GM10248 (cell line): ENCODE measurements around the gene GID4.

ENCODE experiments used
- CTCF ChIA-PET: fragments of 300-600 bp; sonication (Branson Sonifier 250); formaldehyde crosslinking; extraction: SDS; loops from one replicate; lab custom pipeline; 2021; ENCODE audit warnings: antibody characterized with exemption; lab: Yijun Ruan, JAX
- POLR2A ChIA-PET: fragments of 350-650 bp; sonication (Branson Sonifier 250); formaldehyde crosslinking; extraction: SDS; loops from one replicate; lab custom pipeline; 2020; ENCODE audit warnings: antibody characterized with exemption; lab: Yijun Ruan, JAX
- DNase-seq: peaks from one replicate; pipeline ENCODE4 v3.0.0; 2012; ENCODE audit errors: extremely low spot score
- TF ChIP-seq, protein P1 (sequence below): IDR thresholded peaks from 2 replicates; pipeline ENCODE4 v1.5.1; 2012; ENCODE audit warnings: mild to moderate bottlenecking, low read depth; ENCODE audit errors: extremely low read depth, missing control alignments, control extremely low read depth

GID4 gene

DNA sequence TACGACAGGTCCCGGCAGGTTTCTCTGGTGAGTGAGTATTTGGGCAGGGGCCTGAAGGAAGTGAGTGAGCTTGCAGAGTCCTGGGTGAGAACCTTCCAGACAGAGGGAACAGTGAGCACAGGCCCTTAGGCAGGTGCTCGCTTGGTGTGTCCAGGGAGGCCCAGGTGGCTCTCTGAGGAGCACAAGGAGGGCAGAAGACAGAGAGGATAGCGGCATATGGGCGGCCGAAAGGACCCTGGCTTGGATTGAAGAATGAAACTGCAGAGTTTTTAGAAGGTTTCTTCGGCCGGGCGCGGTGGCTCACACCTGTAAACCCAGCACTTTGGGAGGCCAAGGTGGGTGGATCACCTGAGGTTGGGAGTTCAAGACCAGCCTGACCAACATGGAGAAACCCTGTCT is 55.2 kb downstream of the GID4 start:
- POLR2A ChIA-PET, result no interaction called here
- DNase-seq, result no peak
- TF ChIP-seq, protein P1, sequence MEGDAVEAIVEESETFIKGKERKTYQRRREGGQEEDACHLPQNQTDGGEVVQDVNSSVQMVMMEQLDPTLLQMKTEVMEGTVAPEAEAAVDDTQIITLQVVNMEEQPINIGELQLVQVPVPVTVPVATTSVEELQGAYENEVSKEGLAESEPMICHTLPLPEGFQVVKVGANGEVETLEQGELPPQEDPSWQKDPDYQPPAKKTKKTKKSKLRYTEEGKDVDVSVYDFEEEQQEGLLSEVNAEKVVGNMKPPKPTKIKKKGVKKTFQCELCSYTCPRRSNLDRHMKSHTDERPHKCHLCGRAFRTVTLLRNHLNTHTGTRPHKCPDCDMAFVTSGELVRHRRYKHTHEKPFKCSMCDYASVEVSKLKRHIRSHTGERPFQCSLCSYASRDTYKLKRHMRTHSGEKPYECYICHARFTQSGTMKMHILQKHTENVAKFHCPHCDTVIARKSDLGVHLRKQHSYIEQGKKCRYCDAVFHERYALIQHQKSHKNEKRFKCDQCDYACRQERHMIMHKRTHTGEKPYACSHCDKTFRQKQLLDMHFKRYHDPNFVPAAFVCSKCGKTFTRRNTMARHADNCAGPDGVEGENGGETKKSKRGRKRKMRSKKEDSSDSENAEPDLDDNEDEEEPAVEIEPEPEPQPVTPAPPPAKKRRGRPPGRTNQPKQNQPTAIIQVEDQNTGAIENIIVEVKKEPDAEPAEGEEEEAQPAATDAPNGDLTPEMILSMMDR, result no peak
- CTCF ChIA-PET, result no interaction called here

DNA sequence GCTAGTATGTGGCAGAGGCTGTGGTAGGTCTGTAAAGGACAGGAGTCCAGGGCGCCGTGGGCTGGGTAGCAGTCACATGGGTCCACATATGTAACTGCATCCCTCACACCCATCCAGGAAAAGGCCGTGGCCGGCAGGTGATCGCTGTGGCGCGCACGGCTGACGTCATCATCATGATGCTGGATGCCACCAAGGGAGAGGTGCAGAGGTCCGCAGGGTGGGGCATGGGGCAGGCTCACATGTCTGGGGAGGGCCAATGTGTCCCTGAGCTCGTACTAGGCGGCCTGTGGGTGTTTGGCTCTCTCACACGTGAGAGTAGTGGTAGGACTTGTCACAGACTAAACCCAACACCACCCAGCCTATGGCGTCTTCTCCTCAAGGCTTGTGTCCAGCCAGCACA is 60.3 kb downstream of the GID4 start:
- TF ChIP-seq, protein P1, result no peak
- CTCF ChIA-PET, result interaction anchor here (0.7 to 1.1 kb wide), 2 partner anchors 29 to 84 kb away, joined by 3 read pairs; partner anchors contain the start of gene ALKBH5
- POLR2A ChIA-PET, result no interaction called here

DNA sequence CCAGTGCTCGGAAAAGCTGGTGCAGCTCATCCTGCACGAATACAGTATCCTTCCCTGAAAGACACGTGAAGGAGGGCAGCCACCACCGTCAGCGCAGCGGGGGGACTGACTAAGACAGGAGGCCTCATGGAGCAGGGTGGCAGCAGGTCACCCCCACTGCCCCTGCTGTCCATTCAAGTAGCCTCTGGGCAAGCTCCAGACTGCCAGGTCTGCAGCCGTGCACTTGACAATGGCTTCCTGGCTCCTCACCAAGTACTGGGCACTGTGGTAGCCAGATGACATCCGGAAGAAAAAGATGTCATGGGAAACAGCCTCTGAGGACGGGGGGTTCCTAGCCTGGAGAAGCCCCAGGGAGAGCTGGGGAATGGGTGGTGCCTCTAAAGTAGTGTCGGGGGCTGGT is 61.4 kb downstream of the GID4 start:
- ChIA-PET POLR2A (no interaction called here), CTCF (interaction anchor here (1.1 kb wide), 1 partner anchor 83 kb away, joined by 3 read pairs; the partner anchor contains the start of gene ALKBH5)
- no peak for DNase-seq
- TF ChIP-seq, protein P1, result no peak

More for the DNA sequence above, 60.3 kb downstream of the GID4 start:
- no peak for DNase-seq

DNA sequence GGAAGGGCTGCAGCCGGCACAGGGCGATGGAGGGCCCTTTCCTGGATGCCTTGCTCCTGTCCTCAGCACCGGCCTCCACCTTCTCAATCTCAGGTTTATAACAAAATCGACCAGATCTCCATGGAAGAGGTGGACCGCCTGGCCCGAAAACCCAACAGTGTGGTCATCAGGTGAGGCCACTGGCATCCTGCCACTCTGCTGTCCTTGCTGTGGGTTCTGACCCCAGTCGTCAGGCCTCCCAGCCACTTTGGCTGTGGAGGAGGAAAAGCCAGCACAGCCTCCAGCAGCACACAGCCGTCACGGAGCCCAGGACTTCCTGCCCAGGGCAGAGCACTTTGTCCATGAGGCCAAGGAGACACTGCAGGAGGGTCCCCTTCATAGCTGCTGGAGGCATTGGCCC is 62.6 kb downstream of the GID4 start:
- POLR2A ChIA-PET, result no interaction called here

DNA sequence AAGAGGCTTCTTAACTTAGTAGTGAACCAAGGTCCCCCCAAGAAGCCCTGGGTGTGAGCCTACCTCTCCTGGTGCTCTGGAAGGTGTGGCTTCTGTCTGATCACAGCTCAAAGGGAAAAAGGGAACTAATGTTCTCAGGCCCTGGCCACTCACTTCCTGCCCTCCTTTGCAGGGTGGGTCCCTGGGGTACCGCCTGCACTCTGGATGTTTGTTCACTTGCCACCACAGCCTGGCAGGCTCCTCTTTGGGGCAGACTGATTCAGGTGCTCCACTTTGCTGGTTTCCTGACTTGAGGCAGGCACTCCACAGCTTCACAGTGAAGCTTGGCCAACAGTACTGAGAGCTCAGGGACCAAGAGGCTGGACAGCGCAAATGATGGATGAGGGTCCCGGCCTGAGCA is 63.4 kb downstream of the GID4 start:
- CTCF ChIA-PET, result no interaction called here
- DNase-seq, result no peak
- TF ChIP-seq, protein P1, result no peak
- POLR2A ChIA-PET, result interaction anchor here (0.6 to 1.3 kb wide), 2 partner anchors 176 to 182 kb away, joined by 3 to 6 read pairs; no protein-coding TSS in a partner anchor

More for the DNA sequence above, 62.6 kb downstream of the GID4 start:
- CTCF ChIA-PET, result interaction anchor here (1.1 kb wide), 1 partner anchor 8 kb away, joined by 3 read pairs; no protein-coding TSS in a partner anchor
- no peak for DNase-seq
- TF ChIP-seq, protein P1, result no peak

DNA sequence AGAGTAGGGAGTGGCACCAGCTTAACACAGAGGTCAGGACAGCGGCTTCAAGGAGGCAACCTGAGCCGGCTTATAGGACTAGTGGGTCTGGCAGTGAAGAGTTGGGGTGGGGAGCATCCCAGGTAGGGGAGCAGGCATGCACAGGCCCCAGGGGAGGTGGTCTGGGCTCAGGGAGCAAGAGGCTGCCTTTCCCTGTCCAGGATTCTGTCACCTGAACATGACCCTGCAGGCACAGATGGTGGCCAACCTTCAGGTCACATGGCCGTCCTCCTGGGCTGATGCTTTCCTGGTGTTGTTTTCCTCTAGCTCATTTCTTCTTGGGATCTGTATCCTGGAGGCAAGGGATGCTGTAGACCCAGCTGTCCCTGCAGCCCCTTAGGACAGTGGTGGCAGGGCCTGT is 65.8 kb downstream of the GID4 start:
- TF ChIP-seq, protein P1, result no peak
- ChIA-PET CTCF (interaction anchor here (1.0 to 1.1 kb wide), 2 partner anchors 11 to 36 kb away, joined by 3 read pairs; no protein-coding TSS in a partner anchor), POLR2A (no interaction called here)
- no peak for DNase-seq
